HEK293 (cell line): Measurements from ENCODE around the gene MICAL3.

Source experiments
- CTCF ChIA-PET: fragments of 350-600 bp; formaldehyde crosslinking; extraction: SDS; loops from one replicate; lab custom pipeline; 2021; ENCODE audit warnings: antibody characterized with exemption; lab: Yijun Ruan, JAX
- POLR2A ChIA-PET: fragments of 300-600 bp; formaldehyde crosslinking; extraction: SDS; loops from one replicate; lab custom pipeline; 2020; ENCODE audit warnings: antibody characterized with exemption, inconsistent platforms; lab: Yijun Ruan, JAX
- H3K27ac ChIP-seq: fragments of 200-500 bp; sonication (Bioruptor generic); 2 replicates; pipeline ENCODE4 v1.5.1; 2014; ENCODE audit warnings: low read depth, low read length, control low read depth, inconsistent platforms; ENCODE audit errors: extremely low read depth
- H3K36me3 ChIP-seq, 2 experiments: fragments of 200-500 bp in 1 of 2; sonication (Bioruptor generic) in 1 of 2; 1 replicate in 1 of 2; 2 replicates in 1 of 2; pipeline ENCODE4 v1.5.1; 2014 to 2017; ENCODE audit warnings: inconsistent platforms in 2 of 2, low read length in 2 of 2; ENCODE audit not compliant: control insufficient read depth in 2 of 2, insufficient read depth in 1 of 2
- H3K4me1 ChIP-seq: fragments of 200-500 bp; sonication (Bioruptor generic); 2 replicates; pipeline ENCODE4 v1.5.1; 2014; ENCODE audit warnings: mild to moderate bottlenecking, low read length, inconsistent platforms; ENCODE audit not compliant: control insufficient read depth, insufficient read depth
- H3K4me3 ChIP-seq: 2 replicates; pipeline ENCODE4 v1.5.1; 2011; ENCODE audit warnings: low read depth, mild to moderate bottlenecking, control low read depth, low read length, moderate library complexity
- H3K9me3 ChIP-seq: fragments of 200-500 bp; sonication (Bioruptor generic); 2 replicates; pipeline ENCODE4 v1.5.1; 2014; ENCODE audit warnings: low read depth, low read length, inconsistent platforms; ENCODE audit not compliant: control insufficient read depth, insufficient read depth
- GLIS1 ChIP-seq: fragments of 450-650 bp; formaldehyde crosslinking; IDR thresholded peaks from 2 replicates; pipeline ENCODE4 v1.5.1; 2016; ENCODE audit warnings: missing biosample characterization, missing genetic modification characterization
- GLIS2 ChIP-seq: fragments of 450-650 bp; formaldehyde crosslinking; IDR thresholded peaks from 2 replicates; pipeline ENCODE4 v1.5.1; 2016; ENCODE audit warnings: missing biosample characterization, missing genetic modification characterization
- KLF7 ChIP-seq: fragments of 450-650 bp; formaldehyde crosslinking; IDR thresholded peaks from 2 replicates; pipeline ENCODE4 v1.5.1; 2016; ENCODE audit warnings: missing biosample characterization, missing genetic modification characterization, borderline replicate concordance
- KLF8 ChIP-seq: fragments of 450-650 bp; formaldehyde crosslinking; IDR thresholded peaks from 2 replicates; pipeline ENCODE4 v1.5.1; 2016; ENCODE audit warnings: missing biosample characterization, missing genetic modification characterization
- ZBTB21 ChIP-seq: fragments of 450-650 bp; formaldehyde crosslinking; IDR thresholded peaks from 2 replicates; pipeline ENCODE4 v1.5.1; 2017; ENCODE audit warnings: missing biosample characterization, missing genetic modification characterization
- ZFHX2 ChIP-seq: fragments of 450-650 bp; formaldehyde crosslinking; conservative IDR thresholded peaks from 2 replicates; pipeline ENCODE4 v1.5.1; 2016; ENCODE audit warnings: missing biosample characterization, missing genetic modification characterization
- ZNF121 ChIP-seq: fragments of 450-650 bp; formaldehyde crosslinking; IDR thresholded peaks from 2 replicates; pipeline ENCODE4 v1.5.1; 2016; ENCODE audit warnings: missing biosample characterization, missing genetic modification characterization
- ZNF157 ChIP-seq: fragments of 450-650 bp; formaldehyde crosslinking; IDR thresholded peaks from 2 replicates; pipeline ENCODE4 v1.5.1; 2016; ENCODE audit warnings: missing biosample characterization, missing genetic modification characterization
- ZNF214 ChIP-seq: fragments of 450-650 bp; formaldehyde crosslinking; IDR thresholded peaks from 2 replicates; pipeline ENCODE4 v1.5.1; 2017; ENCODE audit warnings: missing biosample characterization, mild to moderate bottlenecking, missing genetic modification characterization, borderline replicate concordance
- ZNF391 ChIP-seq: fragments of 450-650 bp; formaldehyde crosslinking; IDR thresholded peaks from 2 replicates; pipeline ENCODE4 v1.5.1; 2016; ENCODE audit warnings: low read depth, missing biosample characterization, missing genetic modification characterization, borderline replicate concordance
- ZNF514 ChIP-seq: fragments of 450-650 bp; formaldehyde crosslinking; IDR thresholded peaks from 2 replicates; pipeline ENCODE4 v1.5.1; 2016; ENCODE audit warnings: missing biosample characterization, missing genetic modification characterization
- ZNF626 ChIP-seq: fragments of 450-650 bp; sonication (Bioruptor Pico); formaldehyde crosslinking; IDR thresholded peaks from 2 replicates; pipeline ENCODE4 v1.5.1; 2018; ENCODE audit warnings: missing biosample characterization, missing genetic modification characterization, inconsistent platforms
- ZNF629 ChIP-seq: fragments of 450-650 bp; formaldehyde crosslinking; IDR thresholded peaks from 2 replicates; pipeline ENCODE4 v1.5.1; 2017; ENCODE audit warnings: missing biosample characterization, missing genetic modification characterization
- ZNF76 ChIP-seq: fragments of 450-650 bp; formaldehyde crosslinking; IDR thresholded peaks from 2 replicates; pipeline ENCODE4; 2016; ENCODE audit warnings: low read depth, missing biosample characterization, missing genetic modification characterization, borderline replicate concordance
- ZNF777 ChIP-seq: fragments of 450-650 bp; formaldehyde crosslinking; IDR thresholded peaks from 2 replicates; pipeline ENCODE4 v1.5.1; 2017; ENCODE audit warnings: missing biosample characterization, missing genetic modification characterization, borderline replicate concordance
- ZXDB ChIP-seq: fragments of 450-650 bp; formaldehyde crosslinking; IDR thresholded peaks from 2 replicates; pipeline ENCODE4 v1.5.1; 2016; ENCODE audit warnings: missing biosample characterization, missing genetic modification characterization
- TF ChIP-seq, protein P1 (sequence below): fragments of 450-650 bp; formaldehyde crosslinking; IDR thresholded peaks from 2 replicates; pipeline ENCODE4 v1.5.1; 2016; ENCODE audit warnings: missing biosample characterization, missing genetic modification characterization
- TF ChIP-seq, protein P2 (sequence below): fragments of 450-650 bp; IDR thresholded peaks from 2 replicates; pipeline ENCODE4 v1.5.1; 2018; ENCODE audit warnings: missing biosample characterization, missing genetic modification characterization
- TF ChIP-seq, protein P3 (sequence below): fragments of 450-650 bp; formaldehyde crosslinking; IDR thresholded peaks from 2 replicates; pipeline ENCODE4; 2016; ENCODE audit warnings: missing biosample characterization, missing genetic modification characterization

Gene MICAL3

DNA sequence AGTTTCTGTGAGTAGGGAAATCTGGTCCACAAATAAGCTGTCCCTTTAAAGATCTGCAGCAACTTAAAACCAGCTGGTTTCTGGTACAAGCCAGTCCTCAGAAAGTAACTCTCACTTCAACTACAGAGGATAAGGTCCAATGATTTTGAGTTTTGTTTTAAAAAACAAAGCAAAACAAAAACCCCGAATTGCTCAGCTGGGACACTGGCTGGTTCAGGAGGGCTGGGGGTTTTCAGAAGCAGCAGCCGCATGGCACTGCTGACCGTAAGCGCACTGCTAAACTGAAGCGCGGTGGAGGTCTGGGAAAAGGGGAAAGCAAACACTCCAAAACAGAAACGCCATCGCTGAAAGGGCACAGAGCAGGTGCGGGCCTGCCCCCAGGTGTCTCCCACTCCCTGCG lies 59.7 kb downstream of the MICAL3 start:
- POLR2A ChIA-PET, result interaction anchor here (0.8 kb wide), 1 partner anchor 36 kb away, joined by 3 read pairs; no protein-coding TSS in a partner anchor
- TF ChIP-seq, protein P1, sequence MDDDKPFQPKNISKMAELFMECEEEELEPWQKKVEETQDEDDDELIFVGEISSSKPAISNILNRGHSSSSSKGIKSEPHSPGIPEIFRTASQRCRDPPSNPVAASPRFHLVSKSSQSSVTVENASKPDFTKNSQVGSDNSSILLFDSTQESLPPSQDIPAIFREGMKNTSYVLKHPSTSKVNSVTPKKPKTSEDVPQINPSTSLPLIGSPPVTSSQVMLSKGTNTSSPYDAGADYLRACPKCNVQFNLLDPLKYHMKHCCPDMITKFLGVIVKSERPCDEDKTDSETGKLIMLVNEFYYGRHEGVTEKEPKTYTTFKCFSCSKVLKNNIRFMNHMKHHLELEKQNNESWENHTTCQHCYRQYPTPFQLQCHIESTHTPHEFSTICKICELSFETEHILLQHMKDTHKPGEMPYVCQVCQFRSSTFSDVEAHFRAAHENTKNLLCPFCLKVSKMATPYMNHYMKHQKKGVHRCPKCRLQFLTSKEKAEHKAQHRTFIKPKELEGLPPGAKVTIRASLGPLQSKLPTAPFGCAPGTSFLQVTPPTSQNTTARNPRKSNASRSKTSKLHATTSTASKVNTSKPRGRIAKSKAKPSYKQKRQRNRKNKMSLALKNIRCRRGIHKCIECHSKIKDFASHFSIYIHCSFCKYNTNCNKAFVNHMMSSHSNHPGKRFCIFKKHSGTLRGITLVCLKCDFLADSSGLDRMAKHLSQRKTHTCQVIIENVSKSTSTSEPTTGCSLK (tag by site-specific recombination), result no peak
- H3K36me3 ChIP-seq, result peaks cover 0 to 4% of the 10 kb centered on the region in 2 experiments; a peak in 2 of 3 replicates
- H3K27ac ChIP-seq, result no peak overlapping the region
- H3K4me3 ChIP-seq, result no peak overlapping the region
- 0 out of 2 replicates have a peak, but pooled peaks cover 3% of the 10 kb centered on the region for H3K4me1 ChIP-seq
- no peaks in the 10 kb centered on the region for H3K9me3 ChIP-seq
- CTCF ChIA-PET, result interaction anchor here (0.6 to 1.4 kb wide), 3 partner anchors 71 to 179 kb away, joined by 3 to 6 read pairs (median 4); no protein-coding TSS in a partner anchor

DNA sequence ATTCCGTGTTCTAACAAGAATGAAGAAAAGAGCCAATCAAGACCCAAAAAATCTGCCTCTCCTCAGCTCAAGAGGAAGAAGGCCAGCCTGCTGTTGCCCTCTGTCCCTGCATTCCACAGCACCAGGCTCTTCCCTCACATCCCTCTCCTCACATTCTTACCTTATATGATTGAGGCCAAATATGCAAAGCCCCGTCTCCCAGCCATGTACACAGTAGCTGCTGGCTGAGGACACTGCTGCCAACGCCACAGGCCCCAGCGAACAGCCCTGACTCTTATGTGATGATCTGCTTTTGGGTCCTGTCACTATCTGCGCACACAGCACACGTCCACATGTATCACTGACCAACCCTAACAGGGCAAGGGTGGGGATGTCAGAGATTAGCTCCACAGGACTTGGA lies 60.2 kb downstream of the MICAL3 start:
- TF ChIP-seq ZNF777 (no peak), ZBTB21 (tag by site-specific recombination) (no peak), ZXDB (tag by site-specific recombination) (no peak), ZNF514 (no peak), KLF8 (tag by site-specific recombination) (no peak), ZNF76 (tag by site-specific recombination) (no peak)
- TF ChIP-seq, protein P2, sequence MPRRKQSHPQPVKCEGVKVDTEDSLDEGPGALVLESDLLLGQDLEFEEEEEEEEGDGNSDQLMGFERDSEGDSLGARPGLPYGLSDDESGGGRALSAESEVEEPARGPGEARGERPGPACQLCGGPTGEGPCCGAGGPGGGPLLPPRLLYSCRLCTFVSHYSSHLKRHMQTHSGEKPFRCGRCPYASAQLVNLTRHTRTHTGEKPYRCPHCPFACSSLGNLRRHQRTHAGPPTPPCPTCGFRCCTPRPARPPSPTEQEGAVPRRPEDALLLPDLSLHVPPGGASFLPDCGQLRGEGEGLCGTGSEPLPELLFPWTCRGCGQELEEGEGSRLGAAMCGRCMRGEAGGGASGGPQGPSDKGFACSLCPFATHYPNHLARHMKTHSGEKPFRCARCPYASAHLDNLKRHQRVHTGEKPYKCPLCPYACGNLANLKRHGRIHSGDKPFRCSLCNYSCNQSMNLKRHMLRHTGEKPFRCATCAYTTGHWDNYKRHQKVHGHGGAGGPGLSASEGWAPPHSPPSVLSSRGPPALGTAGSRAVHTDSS (tag by site-specific recombination), result no peak
- TF ChIP-seq, protein P3, sequence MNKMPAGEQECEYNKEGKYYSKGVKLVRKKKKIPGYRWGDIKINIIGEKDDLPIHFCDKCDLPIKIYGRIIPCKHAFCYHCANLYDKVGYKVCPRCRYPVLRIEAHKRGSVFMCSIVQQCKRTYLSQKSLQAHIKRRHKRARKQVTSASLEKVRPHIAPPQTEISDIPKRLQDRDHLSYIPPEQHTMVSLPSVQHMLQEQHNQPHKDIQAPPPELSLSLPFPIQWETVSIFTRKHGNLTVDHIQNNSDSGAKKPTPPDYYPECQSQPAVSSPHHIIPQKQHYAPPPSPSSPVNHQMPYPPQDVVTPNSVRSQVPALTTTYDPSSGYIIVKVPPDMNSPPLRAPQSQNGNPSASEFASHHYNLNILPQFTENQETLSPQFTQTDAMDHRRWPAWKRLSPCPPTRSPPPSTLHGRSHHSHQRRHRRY (tag by site-specific recombination), result no peak
- Histone ChIP-seq H3K4me3 (no peak overlapping the region), H3K9me3 (no peaks in the 10 kb centered on the region), H3K4me1 (0 out of 2 replicates have a peak, but pooled peaks cover 3% of the 10 kb centered on the region), H3K36me3 (peaks cover 0 to 4% of the 10 kb centered on the region in 2 experiments; a peak in 2 of 3 replicates), H3K27ac (no peak overlapping the region)
- ChIA-PET POLR2A (interaction anchor here (0.8 kb wide), 1 partner anchor 36 kb away, joined by 3 read pairs; no protein-coding TSS in a partner anchor), CTCF (interaction anchor here (0.6 to 1.4 kb wide), 3 partner anchors 70 to 179 kb away, joined by 3 to 6 read pairs (median 4); no protein-coding TSS in a partner anchor)

GRCh38 chr22:17963015-17963414 lies 61.3 kb downstream of the MICAL3 start:
- Histone ChIP-seq H3K27ac (no peak overlapping the region), H3K4me1 (0 out of 2 replicates have a peak, but pooled peaks cover 3% of the 10 kb centered on the region)
- CTCF ChIA-PET, result interaction anchor here (0.8 kb wide), 1 partner anchor 21 kb away, joined by 3 read pairs; no protein-coding TSS in a partner anchor
- POLR2A ChIA-PET, result no interaction called here
- no peak for TF ChIP-seq ZNF626 (tag by site-specific recombination)
- no peak for TF ChIP-seq ZNF629 (tag by site-specific recombination)
- no peak for TF ChIP-seq ZNF214 (tag by site-specific recombination)
- TF ChIP-seq ZNF157, result no peak
- TF ChIP-seq ZFHX2 (tag by site-specific recombination), result peak; percentile 28
- TF ChIP-seq ZNF391 (tag by site-specific recombination), result no peak
- no peak for TF ChIP-seq KLF7 (tag by site-specific recombination)
- no peak for TF ChIP-seq ZNF777
- TF ChIP-seq ZNF121 (tag by site-specific recombination), result 0 out of 2 replicates have a peak, but pooled peaks have one; percentile 30
- TF ChIP-seq GLIS2 (tag by site-specific recombination), result no peak
- peak; percentile 58 for TF ChIP-seq GLIS1
- TF ChIP-seq, all 188 proteins: peak for 3
- Histone ChIP-seq H3K4me3 (no peak overlapping the region), H3K36me3 (peaks cover 0 to 4% of the 10 kb centered on the region in 2 experiments; a peak in 2 of 3 replicates), H3K9me3 (no peaks in the 10 kb centered on the region)
